HG02623 (cell line): ENCODE data around the gene NDUFS2.
"Not testable (repeated sequence)": the region's sequence is repeated elsewhere in the genome, so short reads cannot be mapped to it uniquely, and the experiment has no call there.

ENCODE experiments used
- ATAC-seq: cut with Tn5 transposase; IDR thresholded peaks from one replicate; pipeline ENCODE4 v1.9.1; 2021; ENCODE audit warnings: moderate library complexity; ENCODE audit not compliant: unreplicated experiment

Gene NDUFS2

GRCh38 chr1:161218301-161219077, 16.3 kb downstream of the NDUFS2 start:
- ATAC-seq, result no peak

DNA sequence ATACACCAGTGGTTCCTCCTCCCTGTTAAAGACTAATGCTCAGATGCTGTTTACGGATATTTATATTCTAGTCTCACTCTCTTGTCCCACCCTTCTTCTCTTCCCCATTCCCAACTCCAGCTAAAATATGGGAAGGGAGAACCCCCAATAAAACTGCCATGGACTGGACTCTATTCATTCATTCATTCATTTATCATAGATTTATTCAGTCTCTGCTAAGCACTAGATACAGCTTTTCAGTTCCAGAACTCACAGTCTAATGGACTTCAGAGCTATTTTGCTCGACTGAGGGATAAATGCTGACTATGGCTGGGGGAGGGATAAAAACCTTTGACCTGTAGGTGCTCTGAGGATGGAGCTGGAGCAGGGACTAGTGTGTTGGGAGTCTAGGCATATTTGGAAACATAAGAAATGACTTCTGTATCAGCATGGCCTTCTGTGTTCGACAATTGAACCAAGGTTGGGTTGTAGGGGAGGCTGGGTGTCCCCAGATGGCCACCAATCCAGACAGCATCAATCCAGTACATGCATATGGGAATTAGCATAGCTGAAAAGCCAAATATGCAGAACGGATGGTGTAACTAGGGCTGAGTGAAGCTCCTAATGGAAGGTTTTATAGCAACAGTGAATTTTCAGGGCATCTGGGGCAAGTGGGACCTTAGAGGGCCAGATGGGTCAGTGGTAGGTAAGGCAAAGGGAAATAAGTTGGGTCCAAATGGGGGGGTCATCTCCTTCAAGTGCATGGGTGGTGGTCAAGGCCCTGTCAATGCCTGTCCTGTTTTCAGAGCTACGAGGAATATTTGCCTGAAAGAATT, 17.1 kb downstream of the NDUFS2 start:
- ATAC-seq, result no peak

GRCh38 chr1:161220002-161220401, 17.8 kb downstream of the NDUFS2 start:
- ATAC-seq, result no peak

GRCh38 chr1:161222175-161223019, 20.2 kb downstream of the NDUFS2 start:
- no peak for ATAC-seq

GRCh38 chr1:161223805-161224694, 21.9 kb downstream of the NDUFS2 start:
- ATAC-seq, result no peak

GRCh38 chr1:161224695-161225087, 22.5 kb downstream of the NDUFS2 start:
- not testable (repeated sequence) for ATAC-seq

GRCh38 chr1:161225178-161225533, 23.0 kb downstream of the NDUFS2 start:
- no peak for ATAC-seq

GRCh38 chr1:161225534-161226319, 23.6 kb downstream of the NDUFS2 start, which contains the start of gene TOMM40L:
Gene TOMM40L, plus strand, starts transcription at chr1:161226060. Its CDS starts 430 bp downstream, at chr1:161226490.
- peak; percentile 92 for ATAC-seq

- no peak for ATAC-seq
Observed at GRCh38 chr1:161226320-161226711, 24.1 kb downstream of the NDUFS2 start.

DNA sequence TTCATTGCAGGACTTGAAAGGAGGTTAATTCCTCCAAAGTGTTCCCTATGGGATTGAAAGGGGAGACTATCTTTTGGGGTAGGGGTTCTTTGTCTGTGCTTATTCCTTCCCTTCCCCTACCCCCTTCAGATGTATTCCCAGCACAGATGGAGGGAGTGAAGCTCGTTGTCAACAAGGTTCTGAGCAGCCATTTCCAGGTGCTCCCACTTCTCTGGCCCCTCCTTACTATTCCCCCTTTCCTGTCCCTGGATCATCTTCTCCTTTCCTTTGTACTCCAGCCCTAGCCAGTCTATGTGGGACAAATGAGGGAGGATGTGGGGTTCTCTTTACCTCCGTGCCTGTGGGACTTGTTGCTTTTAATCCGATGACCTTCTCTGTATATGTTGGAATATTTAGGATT, 24.6 kb downstream of the NDUFS2 start:
- ATAC-seq, result no peak

GRCh38 chr1:161227196-161227871, 25.2 kb downstream of the NDUFS2 start:
- ATAC-seq, result no peak

DNA sequence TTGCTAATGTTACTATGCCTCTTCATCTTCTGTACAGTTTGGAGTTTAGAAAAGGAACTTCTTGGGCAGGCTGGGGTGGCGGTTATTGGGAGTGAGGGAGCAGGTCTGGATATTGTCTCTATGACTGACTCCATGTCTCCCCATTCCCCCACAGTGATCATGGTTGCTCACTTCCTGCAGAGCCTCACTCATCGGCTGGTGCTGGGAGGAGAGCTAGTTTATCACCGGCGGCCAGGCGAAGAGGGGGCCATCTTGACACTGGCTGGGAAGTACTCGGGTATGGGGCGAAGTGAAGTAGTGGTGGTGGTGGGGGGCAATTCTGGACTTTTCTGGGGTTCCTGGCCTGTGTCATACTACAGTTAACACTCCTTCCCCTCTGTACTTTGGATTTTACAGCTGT, 25.9 kb downstream of the NDUFS2 start:
- no peak for ATAC-seq

DNA sequence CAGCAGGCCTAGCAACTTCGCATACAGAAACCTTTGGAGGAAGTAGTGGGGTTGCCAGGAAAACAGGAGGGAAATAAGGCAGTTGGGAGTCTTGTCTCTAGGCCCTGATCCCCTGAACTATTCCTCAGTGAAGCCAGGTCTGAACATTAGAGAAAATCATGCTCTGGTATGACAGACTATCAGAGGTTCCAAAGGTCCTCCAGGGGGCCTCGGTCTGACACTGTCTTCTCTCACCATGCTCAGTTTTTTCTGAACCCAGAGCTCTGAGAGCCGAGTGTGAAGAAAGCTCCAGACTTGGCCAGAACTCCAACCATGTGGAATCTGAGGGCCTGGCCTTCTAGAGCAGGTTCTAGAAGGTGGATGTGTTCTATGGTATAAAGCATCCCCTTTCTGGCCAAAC, 27.7 kb downstream of the NDUFS2 start:
- ATAC-seq, result no peak

GRCh38 chr1:161230762-161231161, 28.6 kb downstream of the NDUFS2 start:
- no peak for ATAC-seq

GRCh38 chr1:161233102-161233501, 30.9 kb downstream of the NDUFS2 start:
- ATAC-seq, result no peak

- no peak for ATAC-seq
Observed at GRCh38 chr1:161235957-161236775, 34.0 kb downstream of the NDUFS2 start.

DNA sequence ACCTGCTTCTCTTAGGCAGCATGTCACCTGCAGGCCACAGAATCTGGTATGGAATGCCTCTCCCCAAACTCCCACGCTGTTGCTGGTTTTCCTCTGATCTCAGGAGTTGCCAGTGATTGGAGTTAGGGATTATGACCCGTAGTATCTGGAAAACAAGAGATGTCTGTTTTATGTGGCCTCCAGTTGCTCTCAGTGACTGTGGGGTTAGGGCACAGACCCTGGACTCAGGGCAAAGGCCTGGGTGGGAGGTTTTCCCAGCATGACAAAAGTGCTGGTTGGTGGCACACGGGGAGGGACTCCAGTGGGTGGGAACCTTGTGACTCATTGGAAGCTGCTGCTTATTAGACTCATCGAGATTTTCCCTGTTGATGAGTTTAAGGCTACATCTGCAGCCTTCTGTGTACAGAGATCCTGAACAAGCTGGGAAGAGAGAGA, 35.9 kb downstream of the NDUFS2 start, which contains the start of gene NR1I3:
TSS of gene NR1I3 (minus strand) at position 165 of the 435 bp plus-strand sequence. CDS start 1,638 bp downstream, outside the sequence.
- ATAC-seq, result no peak

DNA sequence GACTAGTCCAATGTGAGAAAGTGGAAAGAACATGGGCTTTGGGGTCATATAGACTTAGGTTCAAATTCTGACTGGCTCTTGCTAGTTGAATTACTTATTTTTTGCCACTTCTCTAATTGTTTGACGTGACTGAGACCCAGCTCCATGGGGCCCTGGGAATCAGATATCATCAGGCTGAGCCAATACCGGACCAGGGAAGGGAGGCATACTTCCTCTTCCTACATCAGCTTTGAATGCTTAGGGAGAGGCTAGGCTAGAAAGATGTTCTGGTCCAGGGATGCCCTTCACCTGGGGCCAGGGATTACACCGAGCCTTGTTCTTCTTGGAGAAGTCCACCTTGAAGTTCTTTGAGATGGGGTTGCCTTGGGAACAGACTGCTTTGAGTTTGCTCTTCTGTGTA, 39.5 kb downstream of the NDUFS2 start:
- ATAC-seq, result no peak
